Measurements from ENCODE around the gene PDE6H. TPM values are rescaled to one million over a fixed set of nuclear protein-coding genes. Genes with fewer than 3 reads are reported as not detected.

PDE6H gene
- total RNA-seq, result under 1 TPM in 1 of 2 donors, not detected in 1; 0.89 TPM
- polyA plus RNA-seq (ENCODE audit: insufficient read length in 2 of 2), result under 1 TPM; 0.21 to 0.35 TPM
- long read RNA-seq, donor 1, result 0 reads
- long read RNA-seq, donor 2, result 0 reads
- long read RNA-seq, donor 3, result 0 reads
- long read RNA-seq, donor 4, result 0 reads

GRCh38 chr12:14972816-14973215 lies at the start of gene PDE6H:
Gene PDE6H (plus strand): TSS chr12:14973042. CDS start chr12:14978013, 4,971 bp downstream.
- no peaks in the 10 kb centered on the region for H3K27me3 ChIP-seq (ENCODE audit: control insufficient read depth, insufficient read depth, low read length)
- H3K4me3 ChIP-seq (ENCODE audit: low read depth, low read length), result no peak within 1 kb of the TSS
- no peaks in the 10 kb centered on the region for H3K36me3 ChIP-seq (ENCODE audit: control insufficient read depth, insufficient read depth, low read length)
- H3K27ac ChIP-seq (ENCODE audit: low read depth, low read length), result no peak within 1 kb of the TSS
- 76% methylated on average over 2 of the region's 2 CpGs for WGBS (ENCODE audit: insufficient coverage)
- no peak for DNase-seq (ENCODE audit: low read depth in 4 of 6, low spot score in 6 of 6)
- no peaks in the 10 kb centered on the region for H3K9me3 ChIP-seq (ENCODE audit: control insufficient read depth, insufficient read depth, low read length)
- H3K4me1 ChIP-seq (ENCODE audit: control insufficient read depth, insufficient read depth, low read length), result no peaks in the 10 kb centered on the region

- no CpG with 5 or more reads among the region's 2 CpGs for WGBS (ENCODE audit: insufficient coverage)
- no peaks in the 10 kb centered on the region for H3K4me1 ChIP-seq (ENCODE audit: control insufficient read depth, insufficient read depth, low read length)
Measured at GRCh38 chr12:14923944-14924343, 48.9 kb upstream of the PDE6H start.

GRCh38 chr12:14924541-14924940 lies 48.3 kb upstream of the PDE6H start:
- WGBS (ENCODE audit: insufficient coverage), result 90% methylated on average over 2 of the region's 3 CpGs

More at GRCh38 chr12:14923944-14924343, 48.9 kb upstream of the PDE6H start:
- no peak overlapping the region for H3K27ac ChIP-seq (ENCODE audit: low read depth, low read length)
- H3K4me3 ChIP-seq (ENCODE audit: low read depth, low read length), result no peak overlapping the region
- H3K36me3 ChIP-seq (ENCODE audit: control insufficient read depth, insufficient read depth, low read length), result no peaks in the 10 kb centered on the region
- no peak for DNase-seq (ENCODE audit: low read depth in 4 of 6, low spot score in 6 of 6)
- no peaks in the 10 kb centered on the region for H3K27me3 ChIP-seq (ENCODE audit: control insufficient read depth, insufficient read depth, low read length)
- no peaks in the 10 kb centered on the region for H3K9me3 ChIP-seq (ENCODE audit: control insufficient read depth, insufficient read depth, low read length)

GRCh38 chr12:14927267-14927666 lies 45.6 kb upstream of the PDE6H start:
- no peak overlapping the region for H3K4me3 ChIP-seq (ENCODE audit: low read depth, low read length)
- no peaks in the 10 kb centered on the region for H3K36me3 ChIP-seq (ENCODE audit: control insufficient read depth, insufficient read depth, low read length)
- no peak for DNase-seq (ENCODE audit: low read depth in 4 of 6, low spot score in 6 of 6)
- H3K27me3 ChIP-seq (ENCODE audit: control insufficient read depth, insufficient read depth, low read length), result no peaks in the 10 kb centered on the region
- 92% methylated on average over 1 of the region's 3 CpGs for WGBS (ENCODE audit: insufficient coverage)
- no peak overlapping the region for H3K27ac ChIP-seq (ENCODE audit: low read depth, low read length)
- H3K9me3 ChIP-seq (ENCODE audit: control insufficient read depth, insufficient read depth, low read length), result no peaks in the 10 kb centered on the region
- H3K4me1 ChIP-seq (ENCODE audit: control insufficient read depth, insufficient read depth, low read length), result no peaks in the 10 kb centered on the region

More at GRCh38 chr12:14924541-14924940, 48.3 kb upstream of the PDE6H start:
- no peak for DNase-seq (ENCODE audit: low read depth in 4 of 6, low spot score in 6 of 6)
- H3K4me3 ChIP-seq (ENCODE audit: low read depth, low read length), result no peak overlapping the region
- H3K36me3 ChIP-seq (ENCODE audit: control insufficient read depth, insufficient read depth, low read length), result no peaks in the 10 kb centered on the region
- H3K27ac ChIP-seq (ENCODE audit: low read depth, low read length), result no peak overlapping the region
- H3K4me1 ChIP-seq (ENCODE audit: control insufficient read depth, insufficient read depth, low read length), result no peaks in the 10 kb centered on the region
- no peaks in the 10 kb centered on the region for H3K27me3 ChIP-seq (ENCODE audit: control insufficient read depth, insufficient read depth, low read length)
- no peaks in the 10 kb centered on the region for H3K9me3 ChIP-seq (ENCODE audit: control insufficient read depth, insufficient read depth, low read length)

GRCh38 chr12:14928931-14929330 lies 43.9 kb upstream of the PDE6H start:
- peak overlapping the region; percentile 33 for H3K27ac ChIP-seq (ENCODE audit: low read depth, low read length)

GRCh38 chr12:14930299-14930698 lies 42.5 kb upstream of the PDE6H start:
- H3K4me1 ChIP-seq (ENCODE audit: control insufficient read depth, insufficient read depth, low read length), result no peaks in the 10 kb centered on the region
- no peaks in the 10 kb centered on the region for H3K9me3 ChIP-seq (ENCODE audit: control insufficient read depth, insufficient read depth, low read length)
- no peaks in the 10 kb centered on the region for H3K36me3 ChIP-seq (ENCODE audit: control insufficient read depth, insufficient read depth, low read length)
- H3K4me3 ChIP-seq (ENCODE audit: low read depth, low read length), result no peak overlapping the region
- H3K27me3 ChIP-seq (ENCODE audit: control insufficient read depth, insufficient read depth, low read length), result no peaks in the 10 kb centered on the region
- H3K27ac ChIP-seq (ENCODE audit: low read depth, low read length), result no peak overlapping the region
- DNase-seq (ENCODE audit: low read depth in 4 of 6, low spot score in 6 of 6), result no peak

More at GRCh38 chr12:14928931-14929330, 43.9 kb upstream of the PDE6H start:
- Histone ChIP-seq H3K4me3 (ENCODE audit: low read depth, low read length) (no peak overlapping the region), H3K36me3 (ENCODE audit: control insufficient read depth, insufficient read depth, low read length) (no peaks in the 10 kb centered on the region), H3K4me1 (ENCODE audit: control insufficient read depth, insufficient read depth, low read length) (no peaks in the 10 kb centered on the region), H3K27me3 (ENCODE audit: control insufficient read depth, insufficient read depth, low read length) (no peaks in the 10 kb centered on the region), H3K9me3 (ENCODE audit: control insufficient read depth, insufficient read depth, low read length) (no peaks in the 10 kb centered on the region)
- peak in 2 of 6 donors; percentile 6 to 41 for DNase-seq (ENCODE audit: low read depth in 4 of 6, low spot score in 6 of 6)
- WGBS (ENCODE audit: insufficient coverage), result 86% methylated on average over 1 of the region's 4 CpGs

GRCh38 chr12:14931359-14931758 lies 41.5 kb upstream of the PDE6H start:
- H3K36me3 ChIP-seq (ENCODE audit: control insufficient read depth, insufficient read depth, low read length), result no peaks in the 10 kb centered on the region
- H3K27me3 ChIP-seq (ENCODE audit: control insufficient read depth, insufficient read depth, low read length), result no peaks in the 10 kb centered on the region
- no peak overlapping the region for H3K27ac ChIP-seq (ENCODE audit: low read depth, low read length)
- no peaks in the 10 kb centered on the region for H3K9me3 ChIP-seq (ENCODE audit: control insufficient read depth, insufficient read depth, low read length)
- no peak overlapping the region for H3K4me3 ChIP-seq (ENCODE audit: low read depth, low read length)
- no peak for DNase-seq (ENCODE audit: low read depth in 4 of 6, low spot score in 6 of 6)
- WGBS (ENCODE audit: insufficient coverage), result 81% methylated on average over 4 of the region's 4 CpGs
- no peaks in the 10 kb centered on the region for H3K4me1 ChIP-seq (ENCODE audit: control insufficient read depth, insufficient read depth, low read length)

GRCh38 chr12:14931791-14932560 lies 40.9 kb upstream of the PDE6H start:
- no peak overlapping the region for H3K27ac ChIP-seq (ENCODE audit: low read depth, low read length)
- WGBS (ENCODE audit: insufficient coverage), result 100% methylated on average over 2 of the region's 7 CpGs

GRCh38 chr12:14934511-14934910 lies 38.3 kb upstream of the PDE6H start:
- Histone ChIP-seq H3K4me3 (ENCODE audit: low read depth, low read length) (no peak overlapping the region), H3K27ac (ENCODE audit: low read depth, low read length) (no peak overlapping the region), H3K4me1 (ENCODE audit: control insufficient read depth, insufficient read depth, low read length) (no peaks in the 10 kb centered on the region), H3K36me3 (ENCODE audit: control insufficient read depth, insufficient read depth, low read length) (no peaks in the 10 kb centered on the region), H3K9me3 (ENCODE audit: control insufficient read depth, insufficient read depth, low read length) (no peaks in the 10 kb centered on the region), H3K27me3 (ENCODE audit: control insufficient read depth, insufficient read depth, low read length) (no peaks in the 10 kb centered on the region)
- no peak for DNase-seq (ENCODE audit: low read depth in 4 of 6, low spot score in 6 of 6)
- 80% methylated on average over 1 of the region's 2 CpGs for WGBS (ENCODE audit: insufficient coverage)

More at GRCh38 chr12:14931791-14932560, 40.9 kb upstream of the PDE6H start:
- Histone ChIP-seq H3K36me3 (ENCODE audit: control insufficient read depth, insufficient read depth, low read length) (no peaks in the 10 kb centered on the region), H3K9me3 (ENCODE audit: control insufficient read depth, insufficient read depth, low read length) (no peaks in the 10 kb centered on the region), H3K4me3 (ENCODE audit: low read depth, low read length) (no peak overlapping the region), H3K27me3 (ENCODE audit: control insufficient read depth, insufficient read depth, low read length) (no peaks in the 10 kb centered on the region), H3K4me1 (ENCODE audit: control insufficient read depth, insufficient read depth, low read length) (no peaks in the 10 kb centered on the region)
- no peak for DNase-seq (ENCODE audit: low read depth in 4 of 6, low spot score in 6 of 6)

GRCh38 chr12:14935031-14935430 lies 37.8 kb upstream of the PDE6H start:
- H3K36me3 ChIP-seq (ENCODE audit: control insufficient read depth, insufficient read depth, low read length), result no peaks in the 10 kb centered on the region
- WGBS (ENCODE audit: insufficient coverage), result 82% methylated on average over 1 of the region's 4 CpGs
- H3K27me3 ChIP-seq (ENCODE audit: control insufficient read depth, insufficient read depth, low read length), result no peaks in the 10 kb centered on the region
- H3K9me3 ChIP-seq (ENCODE audit: control insufficient read depth, insufficient read depth, low read length), result no peaks in the 10 kb centered on the region
- DNase-seq (ENCODE audit: low read depth in 4 of 6, low spot score in 6 of 6), result no peak
- no peak overlapping the region for H3K27ac ChIP-seq (ENCODE audit: low read depth, low read length)
- H3K4me1 ChIP-seq (ENCODE audit: control insufficient read depth, insufficient read depth, low read length), result no peaks in the 10 kb centered on the region
- H3K4me3 ChIP-seq (ENCODE audit: low read depth, low read length), result no peak overlapping the region

Data from spinal cord (tissue), 10 donors.